Chondrocyte (in vitro differentiated cells): ENCODE data around the gene CYBB. TPM values are rescaled to one million over a fixed set of nuclear protein-coding genes. Genes with fewer than 3 reads are reported as not detected.

Experiments used
- DNase-seq: peaks from one replicate; pipeline ENCODE4 v3.0.0; 2021; ENCODE audit warnings: mixed read lengths, low spot score
- H3K27ac Mint-ChIP-seq: one replicate; pipeline ENCODE4 v1.8.0; 2021; ENCODE audit warnings: mild to moderate bottlenecking, moderate library complexity, mixed read lengths; ENCODE audit not compliant: unreplicated experiment
- H3K27me3 Mint-ChIP-seq: 2 replicates; pipeline ENCODE4 v1.8.0; 2021; ENCODE audit warnings: low read depth, mixed read lengths
- H3K36me3 Mint-ChIP-seq: 2 replicates; pipeline ENCODE4 v1.8.0; 2021; ENCODE audit warnings: low read depth, mixed read lengths
- H3K4me1 Mint-ChIP-seq: 2 replicates; pipeline ENCODE4 v1.8.0; 2021; ENCODE audit warnings: low read depth, mild to moderate bottlenecking, mixed read lengths
- H3K4me3 Mint-ChIP-seq: one replicate; pipeline ENCODE4 v1.8.0; 2021; ENCODE audit warnings: mild to moderate bottlenecking, moderate library complexity, mixed read lengths; ENCODE audit not compliant: unreplicated experiment
- H3K9me3 Mint-ChIP-seq: 2 replicates; pipeline ENCODE4 v1.8.0; 2021; ENCODE audit warnings: low read depth, mixed read lengths
- CTCF ChIP-seq: fragments of 200-600 bp; sonication (generic); IDR thresholded peaks from 2 replicates; pipeline ENCODE4 v1.5.0; 2021; ENCODE audit warnings: antibody characterized with exemption, mild to moderate bottlenecking, moderate library complexity
- total RNA-seq: library from RNA; stranded (reverse); gene quantifications from 3 replicates; pipeline ENCODE4 v1.2.1, GENCODE V29; 2021

The CYBB gene
- total RNA-seq, 1 donor from 2014 or later, result not detected

DNA sequence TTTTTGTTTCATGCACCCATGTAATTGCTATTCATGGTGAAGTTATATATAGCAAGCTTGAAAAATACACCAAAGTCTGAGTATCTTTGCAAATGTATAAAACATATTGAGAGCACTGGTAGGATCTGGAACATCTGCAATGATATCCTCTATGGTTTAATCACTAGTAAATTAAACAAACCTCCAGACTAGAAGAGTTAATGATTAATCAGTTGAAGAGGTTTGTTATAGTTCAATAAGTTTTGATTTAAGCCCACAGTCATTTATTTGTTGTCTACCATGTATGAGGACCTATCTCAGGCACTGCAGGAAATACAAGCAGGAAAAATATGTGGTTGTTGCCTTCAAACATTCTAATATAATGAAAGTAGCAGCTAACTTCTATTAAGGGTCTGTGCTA, 16.5 kb downstream of the CYBB start:
- no peaks in the 10 kb centered on the region for H3K36me3 Mint-ChIP-seq
- H3K9me3 Mint-ChIP-seq, result no peaks in the 10 kb centered on the region
- no peak for DNase-seq
- H3K27ac Mint-ChIP-seq, result no peak overlapping the region
- no peak for TF ChIP-seq CTCF
- H3K4me1 Mint-ChIP-seq, result no peaks in the 10 kb centered on the region
- H3K27me3 Mint-ChIP-seq, result no peaks in the 10 kb centered on the region
- no peak overlapping the region for H3K4me3 Mint-ChIP-seq

GRCh38 chrX:37796805-37797204, 16.9 kb downstream of the CYBB start:
- no peaks in the 10 kb centered on the region for H3K27me3 Mint-ChIP-seq
- H3K4me3 Mint-ChIP-seq, result no peak overlapping the region
- no peaks in the 10 kb centered on the region for H3K4me1 Mint-ChIP-seq
- H3K36me3 Mint-ChIP-seq, result no peaks in the 10 kb centered on the region
- no peaks in the 10 kb centered on the region for H3K9me3 Mint-ChIP-seq
- H3K27ac Mint-ChIP-seq, result no peak overlapping the region
- no peak for TF ChIP-seq CTCF
- DNase-seq, result no peak

- Mint-ChIP-seq H3K27me3 (no peaks in the 10 kb centered on the region), H3K36me3 (no peaks in the 10 kb centered on the region), H3K27ac (no peak overlapping the region), H3K4me1 (no peaks in the 10 kb centered on the region), H3K9me3 (no peaks in the 10 kb centered on the region), H3K4me3 (no peak overlapping the region)
- TF ChIP-seq CTCF, result no peak
- no peak for DNase-seq
Observed at GRCh38 chrX:37799936-37800335, 20.1 kb downstream of the CYBB start.

- Mint-ChIP-seq H3K27ac (no peak overlapping the region), H3K36me3 (no peaks in the 10 kb centered on the region), H3K4me1 (no peaks in the 10 kb centered on the region), H3K9me3 (no peaks in the 10 kb centered on the region), H3K4me3 (no peak overlapping the region), H3K27me3 (no peaks in the 10 kb centered on the region)
- no peak for TF ChIP-seq CTCF
- no peak for DNase-seq
Observed at GRCh38 chrX:37800717-37801116, 20.9 kb downstream of the CYBB start.

GRCh38 chrX:37802028-37802427, 22.2 kb downstream of the CYBB start:
- no peak for TF ChIP-seq CTCF
- no peaks in the 10 kb centered on the region for H3K27me3 Mint-ChIP-seq
- H3K36me3 Mint-ChIP-seq, result no peaks in the 10 kb centered on the region
- no peaks in the 10 kb centered on the region for H3K4me1 Mint-ChIP-seq
- H3K27ac Mint-ChIP-seq, result no peak overlapping the region
- H3K4me3 Mint-ChIP-seq, result no peak overlapping the region
- no peak for DNase-seq
- no peaks in the 10 kb centered on the region for H3K9me3 Mint-ChIP-seq
